ENCODE measurements around the gene PLEKHG4B.

DNA sequence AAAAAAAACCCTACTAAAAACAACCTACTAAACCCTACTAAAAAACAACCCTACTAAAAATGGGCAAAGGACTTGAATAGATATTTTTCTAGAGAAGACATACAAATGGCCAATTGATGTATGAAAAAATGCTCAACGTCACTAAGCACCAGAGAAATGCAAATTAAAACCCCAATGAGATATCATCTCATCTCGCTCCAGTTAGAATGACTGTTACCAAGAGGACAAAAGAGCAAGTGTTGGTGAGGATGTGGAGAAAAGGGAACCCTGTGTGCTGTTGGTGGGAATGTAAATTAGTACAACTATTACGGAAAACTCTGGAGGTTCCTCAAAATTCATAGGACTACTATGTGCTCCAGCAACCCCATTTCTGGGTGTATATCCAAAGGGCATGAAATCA is 136.9 kb downstream of the PLEKHG4B start:
- TF ChIP-seq POLR2A (IDR thresholded peaks at IDR 0.05; ENCODE audit: borderline replicate concordance, extremely low read depth, insufficient read depth, insufficient read length): no peak
- TF ChIP-seq, protein P1, sequence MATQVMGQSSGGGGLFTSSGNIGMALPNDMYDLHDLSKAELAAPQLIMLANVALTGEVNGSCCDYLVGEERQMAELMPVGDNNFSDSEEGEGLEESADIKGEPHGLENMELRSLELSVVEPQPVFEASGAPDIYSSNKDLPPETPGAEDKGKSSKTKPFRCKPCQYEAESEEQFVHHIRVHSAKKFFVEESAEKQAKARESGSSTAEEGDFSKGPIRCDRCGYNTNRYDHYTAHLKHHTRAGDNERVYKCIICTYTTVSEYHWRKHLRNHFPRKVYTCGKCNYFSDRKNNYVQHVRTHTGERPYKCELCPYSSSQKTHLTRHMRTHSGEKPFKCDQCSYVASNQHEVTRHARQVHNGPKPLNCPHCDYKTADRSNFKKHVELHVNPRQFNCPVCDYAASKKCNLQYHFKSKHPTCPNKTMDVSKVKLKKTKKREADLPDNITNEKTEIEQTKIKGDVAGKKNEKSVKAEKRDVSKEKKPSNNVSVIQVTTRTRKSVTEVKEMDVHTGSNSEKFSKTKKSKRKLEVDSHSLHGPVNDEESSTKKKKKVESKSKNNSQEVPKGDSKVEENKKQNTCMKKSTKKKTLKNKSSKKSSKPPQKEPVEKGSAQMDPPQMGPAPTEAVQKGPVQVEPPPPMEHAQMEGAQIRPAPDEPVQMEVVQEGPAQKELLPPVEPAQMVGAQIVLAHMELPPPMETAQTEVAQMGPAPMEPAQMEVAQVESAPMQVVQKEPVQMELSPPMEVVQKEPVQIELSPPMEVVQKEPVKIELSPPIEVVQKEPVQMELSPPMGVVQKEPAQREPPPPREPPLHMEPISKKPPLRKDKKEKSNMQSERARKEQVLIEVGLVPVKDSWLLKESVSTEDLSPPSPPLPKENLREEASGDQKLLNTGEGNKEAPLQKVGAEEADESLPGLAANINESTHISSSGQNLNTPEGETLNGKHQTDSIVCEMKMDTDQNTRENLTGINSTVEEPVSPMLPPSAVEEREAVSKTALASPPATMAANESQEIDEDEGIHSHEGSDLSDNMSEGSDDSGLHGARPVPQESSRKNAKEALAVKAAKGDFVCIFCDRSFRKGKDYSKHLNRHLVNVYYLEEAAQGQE (IDR thresholded peaks at IDR 0.05; ENCODE audit: low read depth): no peak

Measured in HCT116 (cell line).